ENCODE measurements around the gene GSTP1. TPM values are rescaled to one million over a fixed set of nuclear protein-coding genes. Genes with fewer than 3 reads are reported as not detected.
A peak's percentile ranks its signal among the peaks of the same experiment; 100 is the strongest.

The GSTP1 gene
- total and polyA plus RNA-seq, 9 of the 15 experiments (the other 6 are each of a cell fraction or from before 2014, with no cell fraction given), result 592 to 2,150 (median 1,204) TPM

DNA sequence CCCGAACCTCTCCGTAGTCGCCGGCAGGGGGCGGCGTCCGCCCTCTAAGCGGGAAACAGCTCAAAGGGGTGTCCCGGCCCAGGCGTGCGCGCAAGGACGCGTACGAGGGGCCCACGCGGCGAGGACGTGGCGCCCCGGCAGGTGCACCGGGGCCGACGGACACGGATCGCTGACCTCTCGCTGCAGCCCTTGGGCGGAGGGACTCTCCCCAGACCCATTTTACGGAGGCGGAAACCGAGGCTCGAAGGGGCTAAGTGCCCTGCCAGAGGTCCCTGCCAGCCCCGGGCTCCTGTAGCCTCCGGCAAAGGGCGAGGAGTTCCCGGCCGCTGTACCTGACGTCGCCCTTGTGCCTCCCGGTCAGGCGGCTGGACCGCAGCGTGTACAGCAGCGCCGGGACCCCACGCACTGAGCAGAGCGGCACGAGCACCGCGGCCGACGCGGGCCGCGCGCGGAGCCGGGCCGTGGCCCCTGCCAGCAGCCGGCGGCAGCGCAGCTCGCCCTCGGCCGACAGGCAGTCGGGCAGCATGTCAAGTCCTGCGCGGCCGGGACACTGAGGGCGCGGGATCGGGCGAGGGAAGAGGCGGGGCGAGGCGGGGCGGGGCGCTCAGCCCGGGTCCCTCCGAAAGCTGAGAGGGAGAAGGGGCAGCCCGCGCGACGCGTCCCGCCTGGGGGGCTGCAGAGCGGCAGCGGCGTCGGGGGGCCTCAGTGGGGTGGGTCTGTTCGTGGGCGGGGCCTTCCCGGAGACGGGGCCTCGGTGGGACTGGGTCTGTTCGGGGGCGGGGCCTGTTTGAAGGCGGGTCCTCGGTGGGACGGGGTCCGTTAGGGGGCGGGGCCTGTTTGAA, 46.0 kb downstream of the GSTP1 start, which contains the start of gene NUDT8 (continued):
- no peak for TF ChIP-seq ZNF699 (CRISPR knock-in tag; IDR thresholded peaks at IDR 0.05; ENCODE audit: insufficient replicate concordance)
- TF ChIP-seq, protein P1, sequence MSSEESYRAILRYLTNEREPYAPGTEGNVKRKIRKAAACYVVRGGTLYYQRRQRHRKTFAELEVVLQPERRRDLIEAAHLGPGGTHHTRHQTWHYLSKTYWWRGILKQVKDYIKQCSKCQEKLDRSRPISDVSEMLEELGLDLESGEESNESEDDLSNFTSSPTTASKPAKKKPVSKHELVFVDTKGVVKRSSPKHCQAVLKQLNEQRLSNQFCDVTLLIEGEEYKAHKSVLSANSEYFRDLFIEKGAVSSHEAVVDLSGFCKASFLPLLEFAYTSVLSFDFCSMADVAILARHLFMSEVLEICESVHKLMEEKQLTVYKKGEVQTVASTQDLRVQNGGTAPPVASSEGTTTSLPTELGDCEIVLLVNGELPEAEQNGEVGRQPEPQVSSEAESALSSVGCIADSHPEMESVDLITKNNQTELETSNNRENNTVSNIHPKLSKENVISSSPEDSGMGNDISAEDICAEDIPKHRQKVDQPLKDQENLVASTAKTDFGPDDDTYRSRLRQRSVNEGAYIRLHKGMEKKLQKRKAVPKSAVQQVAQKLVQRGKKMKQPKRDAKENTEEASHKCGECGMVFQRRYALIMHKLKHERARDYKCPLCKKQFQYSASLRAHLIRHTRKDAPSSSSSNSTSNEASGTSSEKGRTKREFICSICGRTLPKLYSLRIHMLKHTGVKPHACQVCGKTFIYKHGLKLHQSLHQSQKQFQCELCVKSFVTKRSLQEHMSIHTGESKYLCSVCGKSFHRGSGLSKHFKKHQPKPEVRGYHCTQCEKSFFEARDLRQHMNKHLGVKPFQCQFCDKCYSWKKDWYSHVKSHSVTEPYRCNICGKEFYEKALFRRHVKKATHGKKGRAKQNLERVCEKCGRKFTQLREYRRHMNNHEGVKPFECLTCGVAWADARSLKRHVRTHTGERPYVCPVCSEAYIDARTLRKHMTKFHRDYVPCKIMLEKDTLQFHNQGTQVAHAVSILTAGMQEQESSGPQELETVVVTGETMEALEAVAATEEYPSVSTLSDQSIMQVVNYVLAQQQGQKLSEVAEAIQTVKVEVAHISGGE (CRISPR knock-in tag; IDR thresholded peaks at IDR 0.05), result no peak
- TF ChIP-seq, protein P2, sequence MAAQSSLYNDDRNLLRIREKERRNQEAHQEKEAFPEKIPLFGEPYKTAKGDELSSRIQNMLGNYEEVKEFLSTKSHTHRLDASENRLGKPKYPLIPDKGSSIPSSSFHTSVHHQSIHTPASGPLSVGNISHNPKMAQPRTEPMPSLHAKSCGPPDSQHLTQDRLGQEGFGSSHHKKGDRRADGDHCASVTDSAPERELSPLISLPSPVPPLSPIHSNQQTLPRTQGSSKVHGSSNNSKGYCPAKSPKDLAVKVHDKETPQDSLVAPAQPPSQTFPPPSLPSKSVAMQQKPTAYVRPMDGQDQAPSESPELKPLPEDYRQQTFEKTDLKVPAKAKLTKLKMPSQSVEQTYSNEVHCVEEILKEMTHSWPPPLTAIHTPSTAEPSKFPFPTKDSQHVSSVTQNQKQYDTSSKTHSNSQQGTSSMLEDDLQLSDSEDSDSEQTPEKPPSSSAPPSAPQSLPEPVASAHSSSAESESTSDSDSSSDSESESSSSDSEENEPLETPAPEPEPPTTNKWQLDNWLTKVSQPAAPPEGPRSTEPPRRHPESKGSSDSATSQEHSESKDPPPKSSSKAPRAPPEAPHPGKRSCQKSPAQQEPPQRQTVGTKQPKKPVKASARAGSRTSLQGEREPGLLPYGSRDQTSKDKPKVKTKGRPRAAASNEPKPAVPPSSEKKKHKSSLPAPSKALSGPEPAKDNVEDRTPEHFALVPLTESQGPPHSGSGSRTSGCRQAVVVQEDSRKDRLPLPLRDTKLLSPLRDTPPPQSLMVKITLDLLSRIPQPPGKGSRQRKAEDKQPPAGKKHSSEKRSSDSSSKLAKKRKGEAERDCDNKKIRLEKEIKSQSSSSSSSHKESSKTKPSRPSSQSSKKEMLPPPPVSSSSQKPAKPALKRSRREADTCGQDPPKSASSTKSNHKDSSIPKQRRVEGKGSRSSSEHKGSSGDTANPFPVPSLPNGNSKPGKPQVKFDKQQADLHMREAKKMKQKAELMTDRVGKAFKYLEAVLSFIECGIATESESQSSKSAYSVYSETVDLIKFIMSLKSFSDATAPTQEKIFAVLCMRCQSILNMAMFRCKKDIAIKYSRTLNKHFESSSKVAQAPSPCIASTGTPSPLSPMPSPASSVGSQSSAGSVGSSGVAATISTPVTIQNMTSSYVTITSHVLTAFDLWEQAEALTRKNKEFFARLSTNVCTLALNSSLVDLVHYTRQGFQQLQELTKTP (IDR thresholded peaks at IDR 0.05; ENCODE audit: low read depth in 1 of 2, partially characterized antibody in 2 of 2), result no peak
- no peak for TF ChIP-seq MAFG (tag; conservative IDR thresholded peaks at IDR 0.05)
- no peak for TF ChIP-seq ZNF76 (CRISPR knock-in tag; IDR thresholded peaks at IDR 0.05; ENCODE audit: borderline replicate concordance)
- no peak for TF ChIP-seq BCL6 (CRISPR knock-in tag; IDR thresholded peaks at IDR 0.05)
- no peak for TF ChIP-seq ZNF184 (CRISPR knock-in tag; IDR thresholded peaks at IDR 0.05)
- no peak for TF ChIP-seq RBM17 (IDR thresholded peaks at IDR 0.05; ENCODE audit: borderline replicate concordance, low read depth, low read length)
- no peak for TF ChIP-seq HNRNPUL1 (IDR thresholded peaks at IDR 0.05; ENCODE audit: low read length)
- TF ChIP-seq MAFF (IDR thresholded peaks at IDR 0.05; ENCODE audit: low read length), result no peak
- TF ChIP-seq POU5F1 (IDR thresholded peaks at IDR 0.05; ENCODE audit: borderline replicate concordance, low read depth, low read length, partially characterized antibody), result no peak
- TF ChIP-seq, protein P3, sequence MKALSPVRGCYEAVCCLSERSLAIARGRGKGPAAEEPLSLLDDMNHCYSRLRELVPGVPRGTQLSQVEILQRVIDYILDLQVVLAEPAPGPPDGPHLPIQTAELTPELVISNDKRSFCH (CRISPR knock-in tag; IDR thresholded peaks at IDR 0.05), result no peak
- TF ChIP-seq, protein P3 (tag; IDR thresholded peaks at IDR 0.05), result peak; percentile 93
- TF ChIP-seq ZNF121 (CRISPR knock-in tag; conservative IDR thresholded peaks at IDR 0.05), result no peak
- TF ChIP-seq TRIM24 (IDR thresholded peaks at IDR 0.05), result 0 out of 4 replicates have a peak, but pooled peaks of 1 of the 2 experiments have one; percentile 26
- peak; percentile 96 for TF ChIP-seq FOXK1 (CRISPR knock-in tag; IDR thresholded peaks at IDR 0.05; ENCODE audit: borderline replicate concordance)
- TF ChIP-seq HCFC1 (IDR thresholded peaks at IDR 0.05; ENCODE audit: low read depth, low read length), result 0 out of 2 replicates have a peak, but pooled peaks have one; percentile 11
